HepG2 (cell line): ENCODE results near the gene STARD6. TPM values are rescaled to one million over a fixed set of nuclear protein-coding genes. Genes with fewer than 3 reads are reported as not detected.

Experiments used
- ATAC-seq: fragments of 200-7000 bp; cut with Tn5 transposase; 3 replicates; pipeline ENCODE4 v1.9.1; 2020; ENCODE audit warnings: mild to moderate bottlenecking, moderate library complexity
- BruUV-seq: library from RNA; stranded (reverse); fragments of 400-500 nt; replicated peaks from 2 replicates; lab custom pipeline; 2021; lab: Mats Ljungman, UMichigan
- CTCF ChIA-PET: fragments of 300-600 bp; formaldehyde crosslinking; extraction: SDS; loops from one replicate; lab custom pipeline; 2021; ENCODE audit warnings: low total read pairs, inconsistent platforms, low intra/inter-chr PET ratio; lab: Yijun Ruan, JAX
- POLR2A ChIA-PET: fragments of 350-600 bp; sonication (Branson Sonifier 250); formaldehyde crosslinking; loops from one replicate; lab custom pipeline; 2020; ENCODE audit warnings: antibody characterized with exemption, inconsistent platforms; lab: Yijun Ruan, JAX
- DNase-seq: peaks from one replicate; pipeline ENCODE4 v3.0.0-alpha.2; 2015; ENCODE audit warnings: low spot score
- FAIRE-seq: peaks from 3 replicates; lab custom pipeline; 2011; peaks lifted over from hg19 to GRCh38; lab: Jason Lieb, UNC
- H2AFZ ChIP-seq: one replicate; pipeline ENCODE4 v1.6.1; 2011; ENCODE audit warnings: low read length, inconsistent platforms
- H3K27ac ChIP-seq: fragments of 300-600 bp; 3 replicates; pipeline ENCODE4 v1.8.0; 2011; ENCODE audit warnings: mixed run types, mild to moderate bottlenecking, mixed read lengths, low read length, inconsistent platforms; ENCODE audit not compliant: insufficient read depth; ENCODE audit errors: extremely low read length
- H3K27me3 ChIP-seq, 2 experiments: fragments of 200-600 bp in 1 of 2; 2 replicates in 1 of 2; 3 replicates in 1 of 2; pipeline versions ENCODE4 v1.6.0 to v1.8.0; 2011; ENCODE audit warnings: low read length in 2 of 2, mild to moderate bottlenecking in 2 of 2, moderate library complexity in 2 of 2, inconsistent platforms in 1 of 2; ENCODE audit not compliant: insufficient read depth in 2 of 2, control insufficient read depth in 1 of 2
- H3K36me3 ChIP-seq, 2 experiments: fragments of 200-600 bp in 1 of 2; replicated peaks in 1 of 2; 2 replicates in 1 of 2; 3 replicates in 1 of 2; pipeline versions ENCODE4 v1.5.1 to v1.8.0; 2011; ENCODE audit warnings: low read length in 2 of 2, inconsistent platforms in 1 of 2; ENCODE audit not compliant: insufficient read depth in 2 of 2, control insufficient read depth in 1 of 2
- H3K4me1 ChIP-seq: 2 replicates; pipeline ENCODE4 v1.5.1; 2012; ENCODE audit warnings: low read length, inconsistent platforms; ENCODE audit not compliant: insufficient read depth
- H3K4me2 ChIP-seq: 2 replicates; pipeline ENCODE4 v1.6.0; 2011; ENCODE audit warnings: low read depth, low read length, inconsistent platforms
- H3K4me3 ChIP-seq, 3 experiments: fragments of 200-600 bp in 1 of 3; sonication (generic), shearing (Covaris generic) in 1 of 3; replicated peaks in 1 of 3; 2 replicates each; pipeline ENCODE4 v1.5.1; 2011 to 2016; ENCODE audit warnings: low read length in 3 of 3, inconsistent platforms in 2 of 3, low read depth in 2 of 3, mild to moderate bottlenecking in 2 of 3, control low read depth in 1 of 3, mixed read lengths in 1 of 3; ENCODE audit not compliant: insufficient read depth in 1 of 3
- H3K79me2 ChIP-seq: one replicate; pipeline ENCODE4 v1.6.1; 2011; ENCODE audit warnings: low read length, inconsistent platforms; ENCODE audit not compliant: insufficient read depth
- H3K9ac ChIP-seq: 2 replicates; pipeline ENCODE4 v1.6.0; 2011; ENCODE audit warnings: mild to moderate bottlenecking, low read depth, low read length, inconsistent platforms; ENCODE audit not compliant: insufficient read depth
- H3K9me3 ChIP-seq: 2 replicates; pipeline ENCODE4 v1.5.1; 2012; ENCODE audit warnings: mild to moderate bottlenecking, low read length
- H4K20me1 ChIP-seq: 2 replicates; pipeline ENCODE4 v1.6.0; 2011; ENCODE audit warnings: inconsistent platforms, mild to moderate bottlenecking, low read length, moderate library complexity; ENCODE audit not compliant: insufficient read depth
- CREM ChIP-seq, 2 experiments: sonication (generic) in 1 of 2; formaldehyde crosslinking in 1 of 2; IDR thresholded peaks; 2 replicates each; pipeline versions ENCODE4 v1.4.0 to v1.6.1; 2016 to 2020; ENCODE audit warnings: antibody characterized with exemption in 1 of 2, mild to moderate bottlenecking in 1 of 2, missing genetic modification reagents in 1 of 2
- GABPA ChIP-seq, 2 experiments: IDR thresholded peaks; 2 replicates each; pipeline ENCODE4 v1.6.1; 2011 to 2016; ENCODE audit warnings: low read depth in 2 of 2, low read length in 1 of 2, missing biosample characterization in 1 of 2, missing genetic modification characterization in 1 of 2
- GLI4 ChIP-seq: sonication (generic); formaldehyde crosslinking; IDR thresholded peaks from 2 replicates; pipeline ENCODE4 v1.5.1; 2020; ENCODE audit warnings: missing genetic modification reagents, mild to moderate bottlenecking, moderate library complexity, borderline replicate concordance
- MED1 ChIP-seq: sonication (generic); formaldehyde crosslinking; IDR thresholded peaks from 2 replicates; pipeline ENCODE4 v1.4.0; 2020; ENCODE audit warnings: missing genetic modification reagents
- MIXL1 ChIP-seq: IDR thresholded peaks from 2 replicates; pipeline ENCODE4 v1.6.1; 2016
- RFX5 ChIP-seq: IDR thresholded peaks from 2 replicates; pipeline ENCODE4 v1.6.1; 2011; ENCODE audit warnings: low read depth, low read length, improper control_type of control experiment
- SMARCE1 ChIP-seq: fragments of 450-650 bp; IDR thresholded peaks from 2 replicates; pipeline ENCODE4 v1.6.1; 2017; ENCODE audit warnings: borderline replicate concordance
- ZNF318 ChIP-seq: sonication (generic); formaldehyde crosslinking; IDR thresholded peaks from 2 replicates; pipeline ENCODE4 v1.4.0; 2020; ENCODE audit warnings: mild to moderate bottlenecking, missing genetic modification reagents
- ZNF367 ChIP-seq: sonication (generic); formaldehyde crosslinking; IDR thresholded peaks from 2 replicates; pipeline ENCODE4 v1.4.0; 2020; ENCODE audit warnings: missing genetic modification reagents, borderline replicate concordance
- WGBS: methylation state at CpG from one replicate; pipeline ENCODE4 v1.1.6; 2017; ENCODE audit warnings: low lambda C conversion rate; 5-methylcytosine and 5-hydroxymethylcytosine counted together
- in situ Hi-C: cut with HindIII; loops from 2 replicates; pipeline ENCODE4 v1.10.0; 2017; ENCODE audit warnings: low pct_unique_long_range_greater_than_20kb; ENCODE audit not compliant: extremely low pct_ligation_motif_present
- intact Hi-C: fragments of 100-400 bp; cut with micrococcal nuclease; formaldehyde crosslinking; loops from one replicate; pipeline ENCODE4 v1.10.0; 2022; ENCODE audit not compliant: unreplicated experiment
- polyA plus RNA-seq, 8 experiments: library from polyadenylated mRNA; depleted of rRNA in 3 of 8; stranded (reverse) in 7 of 8; unstranded in 1 of 8; fragments of >200 nt; fragmentation: Illumina TruSeq in 4 of 8; extraction: Trizol in 4 of 8; gene quantifications; 2 replicates each; pipeline versions ENCODE4 v1.2.1 to v1.2.3, GENCODE V29; 2011 to 2016; ENCODE audit warnings: low read depth in 4 of 8, missing spikeins in 1 of 8, mixed read lengths in 1 of 8; ENCODE audit not compliant: insufficient read depth in 1 of 8
- total RNA-seq, 5 experiments: library from RNA; depleted of rRNA; stranded (reverse); fragments of >200 nt; fragmentation: Illumina TruSeq; extraction: Trizol; gene quantifications; 2 replicates each; pipeline ENCODE4 v1.2.3, GENCODE V29; 2016; ENCODE audit warnings: low read depth in 1 of 5
- TF ChIP-seq, protein P1 (sequence below): sonication (generic); formaldehyde crosslinking; IDR thresholded peaks from 2 replicates; pipeline ENCODE4 v1.4.0; 2020; ENCODE audit warnings: low read depth, missing genetic modification reagents

The STARD6 gene
- total and polyA plus RNA-seq, 2 of the 13 experiments (the other 11 are each of a cell fraction or from before 2014, with no cell fraction given) = not detected

DNA sequence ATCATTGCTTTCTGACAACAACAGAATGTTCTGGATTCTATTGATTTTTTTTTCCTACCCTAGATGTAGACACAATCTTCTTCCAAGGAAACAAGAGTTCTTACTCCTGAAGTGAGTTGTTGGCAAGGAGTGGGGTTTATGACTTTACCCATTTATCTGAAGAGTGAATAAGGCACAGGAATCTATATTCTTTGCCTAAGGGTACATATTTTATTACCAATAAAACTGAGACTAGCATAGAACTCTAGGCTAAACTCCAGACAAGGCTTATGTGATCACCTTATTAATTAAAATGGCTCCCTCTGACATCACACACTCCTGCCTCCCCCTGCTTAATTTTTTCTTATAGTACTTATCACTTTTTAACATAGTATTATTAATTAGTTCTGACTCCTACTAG, 47.6 kb upstream of the STARD6 start (continued):
- no peak for TF ChIP-seq MIXL1 (CRISPR knock-in tag)
- TF ChIP-seq ZNF318 (CRISPR knock-in tag) = no peak
- no peak for TF ChIP-seq GLI4
- TF ChIP-seq GABPA (IDR thresholded peaks at IDR 0.05; ENCODE audit: low read depth, low read length) = no peak
- no peak for TF ChIP-seq GABPA (CRISPR knock-in tag; IDR thresholded peaks at IDR 0.05; ENCODE audit: low read depth)
- no peak for TF ChIP-seq ZNF367

DNA sequence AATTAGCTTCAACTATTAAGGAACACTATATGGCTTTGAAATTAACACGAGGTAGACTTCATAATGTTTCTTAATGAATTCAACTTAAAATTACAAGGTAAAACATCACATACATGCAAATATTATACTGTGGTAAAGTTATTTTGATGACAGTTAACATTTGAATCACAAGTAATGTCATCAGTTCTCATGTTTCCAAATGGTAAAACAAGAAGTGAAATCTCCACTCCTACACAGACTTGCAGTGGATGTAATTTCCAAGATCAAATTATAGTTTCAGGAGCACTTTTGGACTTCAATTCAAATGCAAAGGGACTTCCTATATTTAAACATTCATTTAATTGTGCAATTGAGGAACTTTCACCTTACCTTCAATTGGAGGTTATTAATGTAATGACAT, 39.1 kb upstream of the STARD6 start:
- 0% methylated on average over 1 of the region's 1 CpG for WGBS
- intact Hi-C loops (no loop called here), in situ Hi-C loops (no loop called here)
- no peak overlapping the region for H3K9ac ChIP-seq
- H3K36me3 ChIP-seq = no peaks in the 10 kb centered on the region
- H2AFZ ChIP-seq = no peak overlapping the region
- DNase-seq = no peak
- no peaks in the 10 kb centered on the region for H4K20me1 ChIP-seq
- FAIRE-seq = no peak
- no peak overlapping the region for H3K27ac ChIP-seq
- H3K9me3 ChIP-seq = no peaks in the 10 kb centered on the region
- H3K4me2 ChIP-seq = no peak overlapping the region
- H3K79me2 ChIP-seq = no peaks in the 10 kb centered on the region
- ATAC-seq = no peak
- ChIA-PET CTCF (no interaction called here), POLR2A (no interaction called here)
- no peaks in the 10 kb centered on the region; the same call in 1 of the 2 replicates for H3K4me1 ChIP-seq
- no peak overlapping the region for H3K4me3 ChIP-seq
- H3K27me3 ChIP-seq = no peaks in the 10 kb centered on the region; a peak in 1 of 5 replicates
- no TSS peak for BruUV-seq
- TF ChIP-seq, protein P1, sequence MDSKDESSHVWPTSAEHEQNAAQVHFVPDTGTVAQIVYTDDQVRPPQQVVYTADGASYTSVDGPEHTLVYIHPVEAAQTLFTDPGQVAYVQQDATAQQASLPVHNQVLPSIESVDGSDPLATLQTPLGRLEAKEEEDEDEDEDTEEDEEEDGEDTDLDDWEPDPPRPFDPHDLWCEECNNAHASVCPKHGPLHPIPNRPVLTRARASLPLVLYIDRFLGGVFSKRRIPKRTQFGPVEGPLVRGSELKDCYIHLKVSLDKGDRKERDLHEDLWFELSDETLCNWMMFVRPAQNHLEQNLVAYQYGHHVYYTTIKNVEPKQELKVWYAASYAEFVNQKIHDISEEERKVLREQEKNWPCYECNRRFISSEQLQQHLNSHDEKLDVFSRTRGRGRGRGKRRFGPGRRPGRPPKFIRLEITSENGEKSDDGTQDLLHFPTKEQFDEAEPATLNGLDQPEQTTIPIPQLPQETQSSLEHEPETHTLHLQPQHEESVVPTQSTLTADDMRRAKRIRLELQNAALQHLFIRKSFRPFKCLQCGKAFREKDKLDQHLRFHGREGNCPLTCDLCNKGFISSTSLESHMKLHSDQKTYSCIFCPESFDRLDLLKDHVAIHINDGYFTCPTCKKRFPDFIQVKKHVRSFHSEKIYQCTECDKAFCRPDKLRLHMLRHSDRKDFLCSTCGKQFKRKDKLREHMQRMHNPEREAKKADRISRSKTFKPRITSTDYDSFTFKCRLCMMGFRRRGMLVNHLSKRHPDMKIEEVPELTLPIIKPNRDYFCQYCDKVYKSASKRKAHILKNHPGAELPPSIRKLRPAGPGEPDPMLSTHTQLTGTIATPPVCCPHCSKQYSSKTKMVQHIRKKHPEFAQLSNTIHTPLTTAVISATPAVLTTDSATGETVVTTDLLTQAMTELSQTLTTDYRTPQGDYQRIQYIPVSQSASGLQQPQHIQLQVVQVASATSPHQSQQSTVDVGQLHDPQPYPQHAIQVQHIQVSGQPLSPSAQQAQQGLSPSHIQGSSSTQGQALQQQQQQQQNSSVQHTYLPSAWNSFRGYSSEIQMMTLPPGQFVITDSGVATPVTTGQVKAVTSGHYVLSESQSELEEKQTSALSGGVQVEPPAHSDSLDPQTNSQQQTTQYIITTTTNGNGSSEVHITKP (CRISPR knock-in tag) = no peak
- TF ChIP-seq CREM (IDR thresholded peaks at IDR 0.05) = no peak
- TF ChIP-seq CREM (CRISPR knock-in tag; IDR thresholded peaks at IDR 0.05) = no peak
- no peak for TF ChIP-seq SMARCE1
- TF ChIP-seq RFX5 = no peak
- TF ChIP-seq MED1 (CRISPR knock-in tag) = no peak
